ENCODE results near the gene CENPK. TPM values are rescaled to one million over a fixed set of nuclear protein-coding genes. Genes with fewer than 3 reads are reported as not detected.

The CENPK gene
- polyA plus RNA-seq, 1 donor from 2014 or later = 5.6 TPM

- no peak overlapping the region for H3K4me2 ChIP-seq (ENCODE audit: low read length)
- no peaks in the 10 kb centered on the region for H3F3A ChIP-seq (ENCODE audit: insufficient read depth, low read length, poor library complexity, severe bottlenecking)
- H4K20me1 ChIP-seq (ENCODE audit: insufficient read depth) = no peaks in the 10 kb centered on the region
- H3K27me3 ChIP-seq (ENCODE audit: insufficient read depth, low read depth, low read length) = no peaks in the 10 kb centered on the region
- no peaks in the 10 kb centered on the region for H3K9me2 ChIP-seq (ENCODE audit: insufficient read depth, low read length)
- no peak overlapping the region for H2AFZ ChIP-seq (ENCODE audit: low read depth, low read length)
- H3K9me3 ChIP-seq (ENCODE audit: low read length) = no peaks in the 10 kb centered on the region
- no peak overlapping the region for H3K27ac ChIP-seq (ENCODE audit: low read length)
- H3K4me3 ChIP-seq (ENCODE audit: low read length) = no peak overlapping the region
- H3K36me3 ChIP-seq (ENCODE audit: insufficient read depth, low read length) = no peaks in the 10 kb centered on the region
- H3K79me2 ChIP-seq (replicated peaks; ENCODE audit: insufficient read depth, low read length) = peaks cover 2% of the 10 kb centered on the region
- no peak overlapping the region for H3K9ac ChIP-seq (ENCODE audit: low read length)
- TF ChIP-seq RAD21 (conservative IDR thresholded peaks at IDR 0.05) (no peak), CTCF (IDR thresholded peaks at IDR 0.05; ENCODE audit: poor library complexity, severe bottlenecking) (no peak), TAF1 (IDR thresholded peaks at IDR 0.05; ENCODE audit: low read depth) (no peak), EP300 (conservative IDR thresholded peaks at IDR 0.05; ENCODE audit: poor library complexity, severe bottlenecking) (no peak), SMC3 (conservative IDR thresholded peaks at IDR 0.05; ENCODE audit: poor library complexity) (no peak), MXI1 (conservative IDR thresholded peaks at IDR 0.05; ENCODE audit: poor library complexity, severe bottlenecking) (no peak), POLR2AphosphoS5 (IDR thresholded peaks at IDR 0.05) (no peak), REST (IDR thresholded peaks at IDR 0.05; ENCODE audit: borderline replicate concordance) (no peak), EZH2 (IDR thresholded peaks at IDR 0.05; ENCODE audit: borderline replicate concordance, insufficient read depth, low read length, poor library complexity, severe bottlenecking) (no peak)
These were observed 7.7 kb downstream of the CENPK start for GRCh38 chr5:65555287-65555686.

- no peaks in the 10 kb centered on the region for H3K9me3 ChIP-seq (ENCODE audit: low read length)
- no peak overlapping the region for H3K27ac ChIP-seq (ENCODE audit: low read length)
- H3K79me2 ChIP-seq (replicated peaks; ENCODE audit: insufficient read depth, low read length) = no peaks in the 10 kb centered on the region
- H3K36me3 ChIP-seq (ENCODE audit: insufficient read depth, low read length) = no peaks in the 10 kb centered on the region
- H4K20me1 ChIP-seq (ENCODE audit: insufficient read depth) = no peaks in the 10 kb centered on the region
- H3K9me2 ChIP-seq (ENCODE audit: insufficient read depth, low read length) = no peaks in the 10 kb centered on the region
- no peaks in the 10 kb centered on the region for H3K27me3 ChIP-seq (ENCODE audit: insufficient read depth, low read depth, low read length)
- no peak overlapping the region for H3K9ac ChIP-seq (ENCODE audit: low read length)
- no peak overlapping the region for H3K4me3 ChIP-seq (ENCODE audit: low read length)
- H3K4me2 ChIP-seq (ENCODE audit: low read length) = no peak overlapping the region
- no peak overlapping the region for H2AFZ ChIP-seq (ENCODE audit: low read depth, low read length)
- H3F3A ChIP-seq (ENCODE audit: insufficient read depth, low read length, poor library complexity, severe bottlenecking) = no peaks in the 10 kb centered on the region
- TF ChIP-seq RAD21 (conservative IDR thresholded peaks at IDR 0.05) = no peak
- no peak for TF ChIP-seq POLR2AphosphoS5 (IDR thresholded peaks at IDR 0.05)
- no peak for TF ChIP-seq SMC3 (conservative IDR thresholded peaks at IDR 0.05; ENCODE audit: poor library complexity)
- TF ChIP-seq CTCF (IDR thresholded peaks at IDR 0.05; ENCODE audit: poor library complexity, severe bottlenecking) = no peak
- no peak for TF ChIP-seq EP300 (conservative IDR thresholded peaks at IDR 0.05; ENCODE audit: poor library complexity, severe bottlenecking)
- no peak for TF ChIP-seq EZH2 (IDR thresholded peaks at IDR 0.05; ENCODE audit: borderline replicate concordance, insufficient read depth, low read length, poor library complexity, severe bottlenecking)
- no peak for TF ChIP-seq MXI1 (conservative IDR thresholded peaks at IDR 0.05; ENCODE audit: poor library complexity, severe bottlenecking)
- TF ChIP-seq REST (IDR thresholded peaks at IDR 0.05; ENCODE audit: borderline replicate concordance) = no peak
- no peak for TF ChIP-seq TAF1 (IDR thresholded peaks at IDR 0.05; ENCODE audit: low read depth)
These were observed 9.0 kb downstream of the CENPK start for GRCh38 chr5:65553941-65554340.
